Stimulated activated CD4-positive, alpha-beta T cell treated with anti-CD3 and anti-CD28 coated beads, TNF-alpha, amount 100 ng/mL, for 4 hours (primary cell): ENCODE results near the gene HTATIP2.
"Not testable (repeated sequence)": the region's sequence is repeated elsewhere in the genome, so short reads cannot be mapped to it uniquely, and the experiment has no call there.

ENCODE experiments used
- DNase-seq, 3 experiments: peaks; one replicate each; pipeline ENCODE4 v3.0.0-alpha.2; 2020; ENCODE audit warnings: low read depth in 3 of 3

HTATIP2 gene

DNA sequence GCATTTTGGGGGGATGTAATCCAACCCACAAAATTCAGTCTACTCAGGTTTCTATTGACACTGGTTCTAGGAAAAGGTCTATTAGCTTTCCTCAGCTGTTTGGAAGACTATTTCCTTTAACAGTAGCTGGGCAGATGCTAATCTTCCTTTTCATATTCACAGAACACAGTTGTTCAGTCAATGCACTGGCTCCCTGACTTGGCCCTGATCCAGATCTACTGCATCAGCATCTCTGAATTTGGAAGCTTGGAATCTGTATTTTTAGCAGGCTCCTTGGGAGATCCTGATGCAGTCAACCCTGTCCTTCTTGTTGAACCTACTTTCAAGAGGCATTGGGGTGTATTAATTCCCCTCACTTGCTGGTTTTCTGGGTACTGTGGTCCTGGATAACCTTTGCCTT is 6.3 kb downstream of the HTATIP2 start:
- DNase-seq, result no peak

DNA sequence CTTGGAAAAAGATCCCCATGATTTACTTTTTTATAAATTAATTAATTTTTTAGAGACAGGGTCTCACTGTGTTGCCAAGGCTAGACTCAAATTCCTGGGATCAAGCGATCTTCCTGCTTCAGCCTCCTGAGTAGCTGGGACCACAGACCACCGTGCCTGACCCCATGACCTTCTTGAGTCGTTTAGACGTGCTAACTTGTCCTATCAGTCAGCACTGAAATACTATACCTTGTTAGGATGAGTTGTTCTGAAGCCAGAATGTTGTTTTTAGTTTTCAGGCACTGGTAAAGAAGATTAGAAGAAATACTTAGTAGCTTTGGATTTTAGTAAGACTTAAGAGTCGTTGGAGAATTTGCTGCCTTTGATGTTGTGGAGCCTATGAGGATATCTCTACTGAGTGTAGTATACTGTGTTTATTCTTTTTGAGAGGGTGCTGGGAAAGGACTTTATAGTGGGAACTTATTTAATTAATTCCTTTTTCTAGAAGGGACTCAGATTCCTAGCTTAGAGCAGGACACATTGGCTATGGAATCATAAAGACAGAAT is 8.6 kb downstream of the HTATIP2 start:
- DNase-seq, result no peak

DNA sequence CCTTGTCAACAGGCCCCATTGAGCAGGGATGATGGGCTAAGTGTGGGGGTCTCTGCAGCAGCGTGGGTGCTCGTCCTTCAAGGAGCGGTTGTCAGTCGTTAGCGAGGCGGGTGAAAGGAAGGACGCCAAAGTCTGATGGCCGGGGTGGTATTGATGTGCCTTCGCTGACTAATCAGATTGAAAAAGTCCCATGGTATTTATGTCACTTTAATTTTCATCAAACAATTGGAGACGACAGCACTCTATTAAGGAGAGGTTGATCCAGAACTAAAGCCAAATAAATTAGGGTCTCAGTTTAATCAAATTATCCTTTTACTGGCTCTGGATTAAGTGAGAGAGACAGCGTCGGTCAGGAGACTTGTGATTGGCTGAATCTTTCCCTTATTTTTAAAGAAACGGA is 9.6 kb downstream of the HTATIP2 start:
- no peak for DNase-seq

DNA sequence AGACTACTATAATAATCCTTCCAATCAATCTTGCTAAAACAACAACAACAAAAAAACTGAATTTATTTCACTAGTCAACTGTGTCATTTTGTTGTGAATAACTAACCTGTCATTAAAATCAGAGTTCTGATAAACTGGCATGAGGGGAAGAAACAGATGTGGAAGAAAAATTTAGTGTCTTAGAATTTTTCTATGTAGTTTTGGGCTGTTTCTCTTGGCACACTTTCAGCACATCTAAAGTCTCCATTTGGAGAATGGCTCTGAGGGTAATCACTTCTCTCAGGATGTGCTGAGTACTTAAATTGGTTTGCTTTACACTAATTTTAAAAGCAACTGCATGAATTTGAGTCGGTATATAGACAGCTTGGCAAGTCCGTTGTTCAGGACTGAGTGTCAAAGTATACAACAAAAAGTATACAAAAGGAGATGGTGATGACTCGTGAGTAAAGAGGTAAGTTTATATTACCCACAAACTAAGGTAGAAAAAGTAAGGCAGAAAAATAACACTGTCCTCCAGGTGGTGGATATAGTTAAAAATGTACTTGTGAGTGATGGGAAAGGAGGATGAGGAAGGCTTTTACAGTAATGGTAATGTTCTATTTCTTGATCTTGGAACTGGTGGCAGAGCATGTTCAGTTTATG is 10.2 kb downstream of the HTATIP2 start:
- no peak for DNase-seq

DNA sequence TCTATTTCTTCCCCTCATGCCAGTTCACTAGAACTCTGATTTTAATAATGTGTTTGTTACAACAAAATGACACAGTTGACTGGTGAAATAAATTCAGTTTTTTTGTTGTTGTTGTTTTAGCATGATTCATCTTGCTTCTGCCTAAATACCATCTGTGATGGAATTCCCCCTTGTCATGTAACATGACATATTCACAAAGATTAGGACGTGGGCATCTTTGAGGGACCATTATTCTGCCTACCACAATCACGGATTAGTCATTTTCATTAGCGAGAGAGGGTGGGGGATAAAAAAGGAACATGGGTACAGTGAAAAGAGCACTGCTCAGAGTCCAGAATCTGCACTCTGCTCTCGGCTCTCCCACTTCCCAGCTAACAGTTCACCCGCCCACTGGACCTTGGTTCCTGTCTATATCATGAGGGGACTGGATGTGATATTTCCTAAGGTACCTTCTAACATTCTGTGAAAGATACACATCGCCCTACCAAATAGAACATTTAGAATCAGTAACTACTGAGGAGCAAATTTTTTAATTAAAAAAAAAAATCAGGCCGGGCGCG is 11.3 kb downstream of the HTATIP2 start:
- no peak for DNase-seq

DNA sequence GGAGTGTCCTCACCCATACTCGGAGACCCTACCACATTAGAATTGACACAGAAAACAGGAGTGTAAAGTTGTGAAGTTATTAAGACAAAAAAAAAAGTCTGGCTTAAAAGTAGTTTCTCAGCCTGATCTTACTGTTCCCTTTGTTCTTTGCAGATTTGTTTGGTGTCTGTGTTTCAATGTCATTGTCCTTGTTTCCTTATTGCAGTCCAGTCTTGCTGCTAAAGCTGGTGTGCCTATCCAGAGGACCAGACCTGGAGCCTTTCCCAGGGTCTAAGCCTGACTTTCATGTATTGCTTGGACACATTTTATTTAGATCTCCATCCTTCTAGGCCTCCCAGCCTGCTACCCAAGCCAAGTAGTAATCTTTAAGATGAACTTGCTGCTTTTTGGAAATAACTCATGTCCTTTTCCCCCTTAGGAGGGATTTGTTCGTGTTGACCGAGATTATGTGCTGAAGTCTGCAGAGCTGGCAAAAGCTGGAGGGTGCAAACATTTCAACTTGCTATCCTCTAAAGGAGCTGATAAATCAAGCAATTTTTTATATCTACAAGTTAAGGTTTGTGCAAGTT is 12.7 kb downstream of the HTATIP2 start:
- no peak for DNase-seq

DNA sequence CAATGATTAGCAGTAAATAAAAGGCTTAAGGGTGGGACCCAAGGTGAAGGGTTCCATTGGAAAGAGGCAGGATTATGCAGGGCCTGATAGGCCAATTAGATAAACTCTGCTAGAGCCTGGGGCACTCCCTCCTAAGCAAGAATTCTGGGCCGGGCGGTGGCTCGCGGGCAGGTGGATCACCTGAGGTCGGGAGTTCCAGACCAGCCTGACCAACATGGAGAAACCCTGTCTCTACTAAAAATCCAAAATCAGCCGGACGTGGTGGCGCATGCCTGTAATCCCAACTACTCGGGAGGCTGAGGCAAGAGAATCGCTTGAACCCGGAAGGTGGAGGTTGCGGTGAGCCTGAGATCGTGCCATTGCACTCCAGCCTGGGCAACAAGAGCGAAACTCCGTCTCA is 22.5 kb downstream of the HTATIP2 start:
- DNase-seq, result not testable (repeated sequence)

DNA sequence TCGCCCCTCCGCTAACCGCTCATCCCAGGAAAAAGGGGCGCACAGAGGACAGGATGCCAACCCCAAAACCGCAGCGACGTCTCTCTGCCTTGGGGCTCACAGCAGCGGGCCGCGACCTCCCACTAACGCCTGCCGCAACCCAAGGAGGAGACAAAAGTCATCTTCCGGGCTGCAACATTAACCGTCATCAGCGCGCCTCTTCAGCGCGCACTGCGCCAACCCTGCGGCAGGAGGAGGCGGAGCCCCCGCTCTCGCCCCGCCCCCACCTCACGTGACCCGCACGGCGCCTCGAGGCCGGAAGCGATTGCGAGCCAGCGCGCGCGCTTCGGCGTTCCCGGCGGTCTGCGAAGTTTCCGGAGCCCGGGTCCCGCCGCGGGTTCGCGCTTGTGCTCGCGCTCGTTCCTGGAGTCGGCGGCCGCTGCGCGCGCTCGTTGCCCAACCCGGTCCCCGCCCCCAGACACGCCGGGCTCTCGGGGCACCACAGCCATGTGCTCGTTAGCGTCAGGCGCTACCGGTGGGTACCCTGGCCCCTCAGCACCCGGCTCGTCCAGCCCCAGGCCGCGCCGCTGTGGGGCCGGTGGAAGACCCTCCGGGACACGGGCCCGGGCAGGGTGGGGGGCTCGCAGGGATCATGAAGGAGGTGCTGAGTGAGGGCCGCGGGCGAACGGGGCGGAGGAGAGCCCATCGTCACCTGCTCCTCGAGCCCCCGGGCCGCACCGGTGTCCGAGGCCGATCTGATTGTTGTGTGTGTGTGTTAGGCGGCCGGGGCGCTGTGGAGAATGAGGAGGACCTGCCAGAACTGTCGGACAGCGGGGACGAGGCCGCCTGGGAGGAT is 24.0 kb downstream of the HTATIP2 start, which contains the start of gene PRMT3:
PRMT3 (plus strand) TSS at position 456 of the 835 bp plus-strand sequence; CDS start at position 487, 31 bp downstream.
- DNase-seq, result peak; percentile 95 to 98 (median 96)

DNA sequence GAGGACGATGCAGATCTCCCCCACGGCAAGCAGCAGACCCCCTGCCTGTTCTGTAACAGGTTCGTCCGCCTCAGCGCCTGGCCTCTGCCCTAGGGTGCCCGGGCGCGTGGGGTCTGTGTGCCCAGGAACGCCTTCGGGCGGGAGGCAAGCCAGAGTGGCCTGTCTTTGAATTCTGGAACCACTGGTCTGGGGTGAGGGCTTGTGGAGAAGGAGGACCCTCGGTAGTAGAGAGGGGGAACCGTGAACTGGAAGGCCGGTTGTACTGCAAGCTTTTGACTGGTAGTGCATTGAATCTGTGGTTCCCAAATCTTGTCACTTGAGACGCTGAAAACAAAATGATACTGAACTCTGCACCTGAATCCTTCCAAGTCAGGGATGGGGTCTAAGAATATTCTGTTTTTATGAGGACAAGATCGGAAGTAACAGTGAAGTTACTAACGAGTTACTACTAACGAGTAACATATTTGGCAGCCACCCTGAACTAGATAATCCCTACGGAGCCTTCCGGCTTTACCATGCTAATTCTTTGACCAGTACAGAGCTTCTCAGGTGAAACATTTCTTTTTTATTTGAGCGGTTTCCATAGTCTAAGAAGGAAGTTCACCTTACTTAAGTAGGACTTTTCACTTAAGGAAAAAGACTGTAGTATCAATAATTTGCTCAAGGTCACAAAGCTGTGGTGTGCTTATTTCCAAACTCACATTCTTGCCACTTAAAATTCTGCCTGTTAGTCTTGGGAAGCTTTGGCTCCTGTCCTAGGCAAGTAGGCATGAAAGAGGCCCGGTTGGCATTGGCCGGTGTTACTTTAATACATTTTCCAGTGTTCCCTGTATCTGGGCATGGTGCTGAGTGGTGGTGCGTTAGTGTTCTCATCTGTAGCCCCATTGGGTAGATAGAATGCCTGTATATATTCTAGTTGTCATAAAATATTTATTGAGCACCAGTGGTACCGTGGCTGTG is 24.9 kb downstream of the HTATIP2 start:
- DNase-seq, result no peak

DNA sequence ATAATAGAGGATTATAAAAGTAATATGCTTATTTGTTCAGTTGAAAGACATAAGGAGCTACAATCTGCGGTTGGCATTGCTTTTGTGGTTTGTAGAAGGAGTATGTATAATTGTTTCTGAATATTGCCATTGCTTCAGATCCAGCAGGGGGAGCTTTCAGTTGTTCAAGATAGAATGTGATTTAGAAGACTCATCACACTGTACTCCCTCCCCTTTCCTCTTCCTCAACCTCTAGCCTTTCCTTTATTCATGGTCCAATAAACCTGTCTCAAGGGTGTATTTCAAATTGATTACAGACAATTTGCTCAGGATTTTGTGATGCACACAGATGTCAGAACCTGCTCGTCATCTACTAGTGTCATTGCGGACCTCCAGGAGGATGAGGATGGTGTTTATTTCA is 33.8 kb downstream of the HTATIP2 start:
- no peak for DNase-seq

DNA sequence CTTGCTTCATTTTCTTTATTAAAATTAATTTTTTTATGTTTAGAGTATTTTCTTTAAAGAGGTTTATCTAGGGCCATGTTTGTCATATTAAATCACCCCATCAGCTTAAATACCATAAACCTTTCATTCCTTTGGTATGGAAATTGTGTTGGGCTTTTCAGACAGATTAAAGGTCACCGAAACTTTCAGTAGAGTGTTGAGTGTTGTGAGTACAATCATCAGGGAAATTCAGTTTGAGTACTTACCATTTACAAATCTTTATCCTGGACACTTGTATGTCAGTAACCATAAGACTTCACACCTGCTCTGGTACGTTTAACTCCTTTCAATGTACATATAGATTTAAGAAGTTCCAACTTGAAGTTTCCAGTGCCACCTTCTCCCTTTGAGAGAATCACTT is 36.0 kb downstream of the HTATIP2 start:
- no peak for DNase-seq

DNA sequence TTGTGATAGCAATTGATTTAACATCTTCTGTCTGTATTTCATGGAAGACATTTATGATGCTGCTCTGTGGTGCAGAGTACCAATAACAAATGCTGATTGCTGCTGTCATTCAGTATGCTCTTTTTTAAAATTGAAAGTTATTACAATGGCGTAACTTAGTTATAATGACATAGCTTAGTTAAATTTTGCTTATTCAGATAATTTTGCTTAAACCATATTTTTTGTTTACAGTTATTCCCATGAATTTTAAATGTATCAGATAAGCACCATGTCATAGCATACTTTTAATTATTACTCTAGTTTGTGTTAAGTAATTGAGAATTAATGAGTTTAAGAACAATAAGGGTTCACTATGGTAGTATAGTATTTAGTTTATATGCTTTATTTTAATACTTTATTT is 39.5 kb downstream of the HTATIP2 start:
- DNase-seq, result no peak

DNA sequence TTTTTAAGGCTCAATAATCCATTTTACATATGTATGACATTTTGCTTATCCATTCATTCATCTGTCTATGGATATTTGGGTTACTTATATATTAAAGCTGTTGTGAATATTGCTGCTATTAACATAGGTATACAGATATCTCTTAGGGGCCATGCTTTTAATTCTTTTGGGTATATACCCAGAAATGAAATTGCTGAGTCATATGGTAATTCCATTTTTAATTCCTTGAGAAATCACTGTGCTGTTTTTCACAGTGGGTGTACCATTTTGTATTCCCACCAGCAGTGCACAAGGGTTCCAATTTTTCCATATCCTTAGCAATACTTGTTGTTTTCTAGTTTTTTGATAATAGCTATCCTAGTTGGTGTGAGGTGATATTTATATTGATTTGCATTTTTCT is 43.0 kb downstream of the HTATIP2 start:
- DNase-seq, result no peak

DNA sequence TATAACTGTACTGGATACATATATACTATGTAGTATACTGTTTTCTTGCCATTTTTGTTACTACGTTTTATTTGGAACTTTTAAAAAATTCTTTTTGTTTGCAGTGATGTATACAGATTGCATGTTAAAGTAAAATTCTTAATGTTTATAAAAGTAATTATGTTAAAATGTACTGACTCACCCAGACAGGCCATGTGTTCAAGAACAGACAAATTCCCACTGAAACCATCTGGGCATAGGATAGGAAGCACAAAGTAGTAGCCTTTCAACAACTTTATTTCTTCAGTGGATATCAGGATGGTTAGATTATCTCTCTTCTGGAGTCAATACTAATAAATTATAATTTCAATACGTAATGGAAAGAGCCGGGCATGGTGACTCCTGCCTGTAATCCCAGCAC is 43.8 kb downstream of the HTATIP2 start:
- DNase-seq, result no peak

DNA sequence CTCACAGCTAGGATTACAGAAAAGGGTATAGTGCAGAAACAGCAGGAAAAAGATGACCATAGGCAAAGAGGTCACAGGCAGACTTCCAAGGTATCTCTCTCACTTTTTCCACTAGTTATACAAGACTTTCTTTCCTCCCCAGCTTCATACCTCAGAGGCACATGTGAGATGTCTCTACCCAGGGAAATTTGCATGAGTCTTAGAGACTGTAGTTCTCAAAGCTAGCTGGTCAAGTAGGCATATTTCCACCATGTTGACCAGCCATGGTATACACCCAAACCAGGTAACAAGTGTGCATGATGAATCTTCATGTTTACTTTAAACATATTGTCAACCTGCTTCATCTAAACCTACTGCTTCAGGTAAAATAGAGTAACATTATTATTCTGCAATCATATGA is 51.9 kb downstream of the HTATIP2 start:
- DNase-seq, result no peak

DNA sequence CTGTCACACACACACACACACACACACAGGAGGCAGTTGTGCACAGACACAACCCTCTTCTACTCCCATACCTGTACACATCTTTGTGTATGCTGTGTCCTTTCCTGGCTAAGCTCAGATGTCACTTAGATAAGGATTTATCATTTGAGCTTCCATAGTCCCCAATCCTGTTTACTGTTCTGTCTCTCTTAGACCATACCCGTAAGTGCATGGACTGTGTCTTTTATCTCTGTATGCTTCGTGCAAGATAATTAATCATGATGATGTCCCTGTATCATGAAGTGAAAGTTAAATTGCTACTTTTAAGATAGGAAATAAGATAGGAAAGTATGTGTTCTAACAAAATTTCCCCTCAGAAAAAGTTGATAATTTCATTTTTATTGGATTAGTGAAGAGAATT is 54.3 kb downstream of the HTATIP2 start:
- DNase-seq, result no peak

DNA sequence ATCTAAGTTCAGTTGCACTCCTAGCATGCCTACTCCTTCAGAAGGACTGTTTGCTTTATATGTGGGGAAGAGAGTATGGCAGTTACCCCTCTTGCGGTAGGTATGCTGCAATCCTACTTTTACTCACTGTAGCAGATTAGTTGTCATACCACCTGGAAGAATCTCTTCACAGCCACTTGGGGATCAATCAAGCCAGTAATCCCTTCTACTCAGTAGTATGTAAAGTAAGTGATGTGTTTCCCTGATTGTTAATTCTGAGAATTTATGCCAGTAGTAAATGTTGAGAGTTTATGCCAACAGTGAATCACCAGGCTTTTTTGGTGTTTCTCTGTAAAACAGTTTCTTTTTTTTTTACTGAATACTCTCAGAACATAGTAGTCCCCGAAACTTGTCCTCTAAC is 58.4 kb downstream of the HTATIP2 start:
- no peak for DNase-seq

DNA sequence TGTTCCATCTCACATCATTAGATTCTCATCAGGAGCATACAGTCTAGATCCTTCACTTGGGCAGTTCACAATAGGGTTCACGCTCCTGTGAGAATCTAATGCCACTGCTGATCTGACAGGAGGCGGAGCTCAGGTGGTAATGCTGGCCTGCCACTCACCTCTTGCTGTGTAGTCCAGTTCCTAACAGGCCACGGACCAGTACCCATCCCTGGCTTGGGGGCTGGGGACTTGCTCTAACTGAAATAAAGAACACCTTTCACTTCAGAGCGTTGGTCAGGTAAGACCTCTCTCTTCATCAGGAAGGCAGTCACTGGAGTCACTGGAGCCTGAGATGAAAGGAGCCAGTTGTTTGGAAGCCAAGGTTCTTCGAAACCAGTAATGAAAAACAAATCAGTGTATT is 65.7 kb downstream of the HTATIP2 start:
- no peak for DNase-seq
